GM12872 (cell line): ENCODE measurements around the gene HERC2.
A peak's percentile ranks its signal among the peaks of the same experiment; 100 is the strongest.

Source experiments
- TF ChIP-seq, protein P1 (sequence below): IDR thresholded peaks from 3 replicates; pipeline ENCODE4 v1.5.1; 2011; ENCODE audit warnings: low read depth, mild to moderate bottlenecking, low read length, moderate library complexity; ENCODE audit not compliant: insufficient read depth

HERC2 gene

DNA sequence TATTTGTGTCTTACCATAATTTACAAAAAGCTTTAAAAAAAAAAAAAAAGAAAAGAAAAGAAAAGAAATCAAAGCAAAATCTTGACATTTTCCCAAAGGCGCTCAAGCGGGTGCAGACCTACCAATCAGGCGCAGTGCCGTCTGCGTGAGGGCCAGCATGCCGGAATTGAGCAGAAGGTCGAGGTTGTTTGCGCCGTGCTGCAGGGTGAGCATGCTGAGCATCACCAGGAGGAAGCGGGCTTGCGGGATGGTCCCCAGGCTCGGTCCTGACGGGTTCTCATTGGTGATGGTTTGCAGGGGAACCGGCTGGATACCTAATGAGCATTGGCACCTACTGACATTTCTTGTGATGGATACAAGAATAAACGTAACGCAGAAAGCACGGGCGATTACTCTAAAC lies 93.9 kb downstream of the HERC2 start:
- TF ChIP-seq, protein P1, sequence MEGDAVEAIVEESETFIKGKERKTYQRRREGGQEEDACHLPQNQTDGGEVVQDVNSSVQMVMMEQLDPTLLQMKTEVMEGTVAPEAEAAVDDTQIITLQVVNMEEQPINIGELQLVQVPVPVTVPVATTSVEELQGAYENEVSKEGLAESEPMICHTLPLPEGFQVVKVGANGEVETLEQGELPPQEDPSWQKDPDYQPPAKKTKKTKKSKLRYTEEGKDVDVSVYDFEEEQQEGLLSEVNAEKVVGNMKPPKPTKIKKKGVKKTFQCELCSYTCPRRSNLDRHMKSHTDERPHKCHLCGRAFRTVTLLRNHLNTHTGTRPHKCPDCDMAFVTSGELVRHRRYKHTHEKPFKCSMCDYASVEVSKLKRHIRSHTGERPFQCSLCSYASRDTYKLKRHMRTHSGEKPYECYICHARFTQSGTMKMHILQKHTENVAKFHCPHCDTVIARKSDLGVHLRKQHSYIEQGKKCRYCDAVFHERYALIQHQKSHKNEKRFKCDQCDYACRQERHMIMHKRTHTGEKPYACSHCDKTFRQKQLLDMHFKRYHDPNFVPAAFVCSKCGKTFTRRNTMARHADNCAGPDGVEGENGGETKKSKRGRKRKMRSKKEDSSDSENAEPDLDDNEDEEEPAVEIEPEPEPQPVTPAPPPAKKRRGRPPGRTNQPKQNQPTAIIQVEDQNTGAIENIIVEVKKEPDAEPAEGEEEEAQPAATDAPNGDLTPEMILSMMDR: no peak

DNA sequence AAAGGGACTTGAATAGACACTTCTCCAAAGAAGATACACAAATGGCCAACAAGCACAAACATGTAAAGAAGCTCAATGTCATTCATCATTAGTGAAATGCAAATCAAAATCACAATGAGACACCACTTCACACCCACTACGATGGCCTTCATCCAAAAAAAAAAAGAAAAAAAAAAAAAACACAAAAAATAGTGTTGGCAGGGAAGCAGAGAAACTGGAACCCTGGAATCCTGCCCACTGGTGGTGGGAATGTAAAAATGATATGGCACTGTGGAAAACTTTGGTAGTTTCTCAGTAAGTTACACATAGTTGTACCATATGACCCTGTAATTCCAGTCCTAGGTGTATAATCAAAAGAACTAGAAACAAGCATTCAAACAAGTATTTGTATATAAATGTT lies 94.7 kb downstream of the HERC2 start:
- TF ChIP-seq, protein P1: 0 out of 3 replicates have a peak, but pooled peaks have one; percentile 4

DNA sequence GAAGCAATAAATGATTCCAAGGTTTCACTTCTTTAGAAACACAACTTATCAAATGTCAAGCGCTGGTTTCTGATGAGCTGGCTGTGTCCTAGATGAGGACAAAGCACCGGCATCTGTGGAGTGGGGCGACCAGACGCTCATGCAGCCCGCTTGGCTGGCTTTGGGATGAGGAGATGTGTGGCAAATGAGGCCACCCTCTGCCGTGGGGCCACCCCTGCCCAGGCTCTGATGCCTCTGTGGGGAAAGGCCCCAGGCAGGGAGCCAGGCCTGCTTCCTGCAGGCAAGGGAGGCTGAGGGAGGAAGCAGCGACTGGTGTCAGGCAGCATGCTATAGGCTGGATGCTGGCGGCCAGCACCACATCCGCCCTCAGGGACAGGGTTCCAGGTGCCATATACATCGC lies 102.9 kb downstream of the HERC2 start:
- TF ChIP-seq, protein P1: no peak

DNA sequence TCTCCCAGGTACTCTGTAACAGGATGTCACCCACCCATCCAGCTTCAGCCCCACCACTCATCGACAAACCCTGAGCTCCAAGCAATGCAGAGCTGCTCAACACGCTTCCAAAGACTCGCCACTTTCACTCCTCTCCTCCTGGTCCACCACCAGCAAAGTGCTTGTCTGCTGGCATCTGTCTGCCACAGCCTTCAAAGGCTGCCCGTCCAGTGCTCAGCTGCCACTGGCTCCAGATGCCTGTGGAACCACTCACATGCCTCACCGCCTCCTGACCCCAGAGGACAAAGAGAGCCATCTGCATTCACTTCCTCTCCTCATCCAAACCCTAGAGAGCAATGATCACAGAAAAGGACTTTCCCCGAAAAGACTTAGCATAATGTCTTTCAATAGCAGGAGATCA lies 113.4 kb downstream of the HERC2 start:
- TF ChIP-seq, protein P1: no peak

DNA sequence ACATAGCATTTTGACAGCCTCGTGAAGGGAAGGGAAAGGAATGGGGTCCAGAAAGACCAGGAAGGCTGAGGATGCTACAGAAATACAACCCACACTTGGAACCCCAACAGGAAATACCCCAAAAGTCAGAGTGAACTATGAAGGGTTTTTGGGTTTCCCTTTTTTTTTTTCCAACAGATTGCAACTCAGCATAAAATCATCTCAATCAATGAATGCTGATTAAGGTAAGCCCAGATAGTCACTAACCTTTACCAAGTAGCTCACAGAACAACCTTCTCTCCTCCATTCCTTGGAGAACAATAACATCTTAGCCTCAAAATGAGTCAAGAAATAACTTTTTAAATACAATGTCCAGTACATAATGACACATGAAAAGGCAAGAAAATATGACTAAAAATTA lies 129.2 kb downstream of the HERC2 start:
- TF ChIP-seq, protein P1: no peak

DNA sequence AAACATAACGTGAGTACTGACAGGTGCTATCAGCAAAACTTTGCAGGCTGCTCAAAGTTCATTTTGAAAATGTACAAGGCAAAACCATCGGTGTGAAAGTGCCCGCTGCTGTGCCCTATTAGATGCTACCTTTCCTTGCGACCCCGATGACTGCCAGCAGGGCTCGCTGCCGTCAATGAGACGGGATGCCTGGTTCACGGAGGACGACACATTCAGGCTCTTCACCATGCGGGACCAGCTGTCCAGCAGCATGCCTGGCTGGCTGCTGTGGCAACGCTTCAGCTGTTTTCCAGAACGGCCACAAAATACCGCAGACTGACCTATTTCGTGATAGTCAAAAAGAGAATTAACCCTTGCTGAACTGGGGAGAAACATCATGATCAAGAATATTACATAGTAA lies 130.1 kb downstream of the HERC2 start:
- TF ChIP-seq, protein P1: no peak

DNA sequence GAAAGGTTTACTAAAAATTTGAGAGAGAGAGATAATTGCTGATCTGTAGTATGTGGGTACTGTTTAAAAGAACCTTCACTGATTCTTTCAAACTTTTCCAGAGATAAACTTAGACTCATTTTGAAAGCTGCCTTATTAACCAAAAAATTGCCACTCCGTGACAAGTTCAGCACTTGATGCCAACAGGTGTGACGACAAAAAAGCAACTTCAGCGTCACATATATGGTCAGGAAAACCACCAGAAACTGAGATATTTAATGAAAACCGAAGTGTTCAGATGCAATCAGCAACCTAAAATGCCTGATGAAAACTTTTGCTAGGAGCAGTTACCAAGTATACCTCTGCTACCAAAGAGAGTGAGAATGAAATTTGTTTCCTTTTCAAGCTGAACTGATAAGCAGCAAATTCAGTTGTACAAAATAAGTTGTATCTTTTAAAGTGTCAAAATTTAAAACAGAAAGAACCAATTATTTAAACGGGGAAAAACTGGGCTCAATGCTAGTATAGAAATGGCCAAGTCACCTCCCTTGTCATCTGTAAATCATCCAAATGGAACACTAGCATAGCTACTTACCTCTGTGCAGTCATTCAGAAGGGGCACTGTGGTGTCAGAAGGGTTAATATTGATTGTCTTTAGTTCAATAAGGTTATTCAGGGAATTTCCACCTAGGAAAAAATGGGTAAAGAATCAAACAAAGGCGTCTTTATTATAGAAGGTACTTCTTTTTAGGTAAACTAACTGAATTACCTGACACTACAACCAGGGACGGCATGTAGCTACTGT lies 131.4 kb downstream of the HERC2 start:
- TF ChIP-seq, protein P1: no peak
